DOHH2 (cell line): ENCODE measurements around the gene WDFY4.

Experiments used
- H3F3A ChIP-seq: fragments of 200-600 bp; sonication (generic), shearing (Covaris generic); 2 replicates; pipeline ENCODE4 v1.6.0; 2016; ENCODE audit warnings: antibody characterized with exemption, mild to moderate bottlenecking; ENCODE audit not compliant: control insufficient read depth, insufficient read depth
- H3K27ac ChIP-seq: fragments of 200-600 bp; sonication (generic); 2 replicates; pipeline ENCODE4 v1.5.1; 2014; ENCODE audit warnings: low read depth, mild to moderate bottlenecking, low read length, moderate library complexity
- H3K27me3 ChIP-seq: fragments of 200-600 bp; sonication (generic); 2 replicates; pipeline ENCODE4 v1.6.1; 2014; ENCODE audit warnings: mild to moderate bottlenecking, low read length, mixed read lengths; ENCODE audit not compliant: control insufficient read depth
- H3K36me3 ChIP-seq: fragments of 200-600 bp; sonication (generic); 2 replicates; pipeline ENCODE4 v1.6.1; 2014; ENCODE audit warnings: mild to moderate bottlenecking, low read length, moderate library complexity, mixed read lengths; ENCODE audit not compliant: control insufficient read depth
- H3K4me1 ChIP-seq: fragments of 200-600 bp; sonication (generic); 2 replicates; pipeline ENCODE4 v1.6.1; 2014; ENCODE audit warnings: mild to moderate bottlenecking, low read length, mixed read lengths; ENCODE audit not compliant: control insufficient read depth
- H3K4me2 ChIP-seq: fragments of 200-600 bp; sonication (generic); 2 replicates; pipeline ENCODE4 v1.6.0; 2014; ENCODE audit warnings: mild to moderate bottlenecking, low read length, moderate library complexity
- H3K4me3 ChIP-seq: fragments of 200-600 bp; sonication (generic); 2 replicates; pipeline ENCODE4 v1.5.1; 2014; ENCODE audit warnings: mild to moderate bottlenecking, low read length, mixed read lengths
- H3K79me2 ChIP-seq: fragments of 200-600 bp; sonication (generic); 2 replicates; pipeline ENCODE4 v1.6.1; 2014; ENCODE audit warnings: mild to moderate bottlenecking, low read length, mixed read lengths; ENCODE audit not compliant: control insufficient read depth
- H3K9me2 ChIP-seq: fragments of 200-600 bp; sonication (generic); replicated peaks from 2 replicates; pipeline ENCODE4 v1.6.1; 2014; ENCODE audit warnings: mild to moderate bottlenecking, low read length, mixed read lengths; ENCODE audit not compliant: control insufficient read depth
- H3K9me3 ChIP-seq: fragments of 200-600 bp; sonication (generic); 2 replicates; pipeline ENCODE4 v1.6.1; 2014; ENCODE audit warnings: antibody characterized with exemption, low read length, mixed read lengths; ENCODE audit not compliant: control insufficient read depth, insufficient read depth
- H4K20me1 ChIP-seq: fragments of 200-600 bp; sonication (generic); 2 replicates; pipeline ENCODE4 v1.6.0; 2014; ENCODE audit warnings: low read depth, mild to moderate bottlenecking, antibody characterized with exemption, low read length, moderate library complexity; ENCODE audit not compliant: control insufficient read depth, insufficient read depth
- EZH2phosphoT487 ChIP-seq: fragments of 200-600 bp; sonication (generic); IDR thresholded peaks from 2 replicates; pipeline ENCODE4 v1.6.1; 2017; ENCODE audit warnings: borderline replicate concordance, mild to moderate bottlenecking, antibody characterized with exemption, low read length, moderate library complexity, mixed read lengths
- TF ChIP-seq, protein P1 (sequence below): fragments of 200-600 bp; sonication (generic); IDR thresholded peaks from one replicate; pipeline ENCODE4 v1.5.1; 2014; ENCODE audit warnings: antibody characterized with exemption, mild to moderate bottlenecking, low read depth, low read length; ENCODE audit not compliant: poor library complexity, severe bottlenecking

Gene WDFY4

DNA sequence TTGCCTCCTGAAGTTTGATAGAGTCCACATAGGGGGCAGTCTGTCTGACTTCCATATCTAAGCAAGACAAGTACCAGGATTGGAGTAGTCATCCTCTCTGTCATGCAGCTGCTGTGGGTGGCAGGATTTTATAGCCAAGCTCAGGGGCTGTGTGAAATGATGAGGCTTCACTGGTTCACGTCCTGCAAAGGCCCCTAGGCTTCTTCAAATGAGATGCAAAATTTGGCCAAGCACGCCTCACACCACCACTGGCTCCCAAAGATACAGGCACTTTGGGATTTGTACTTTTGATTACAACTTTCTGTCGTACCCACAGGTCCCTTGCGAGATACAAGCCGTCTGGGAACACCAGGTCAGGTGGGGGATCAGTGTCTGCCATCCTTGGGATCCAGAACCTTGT, 67.1 kb downstream of the WDFY4 start:
- no peak overlapping the region for H3K4me2 ChIP-seq
- H3K27me3 ChIP-seq, result no peaks in the 10 kb centered on the region
- H3K36me3 ChIP-seq, result peaks cover 46% of the 10 kb centered on the region
- H3K27ac ChIP-seq, result no peak overlapping the region
- H3K9me2 ChIP-seq, result no peaks in the 10 kb centered on the region
- no peaks in the 10 kb centered on the region for H3K9me3 ChIP-seq
- peaks cover 9% of the 10 kb centered on the region for H3K4me1 ChIP-seq
- peaks cover 12% of the 10 kb centered on the region for H3K79me2 ChIP-seq
- H4K20me1 ChIP-seq, result no peaks in the 10 kb centered on the region
- TF ChIP-seq, protein P1, sequence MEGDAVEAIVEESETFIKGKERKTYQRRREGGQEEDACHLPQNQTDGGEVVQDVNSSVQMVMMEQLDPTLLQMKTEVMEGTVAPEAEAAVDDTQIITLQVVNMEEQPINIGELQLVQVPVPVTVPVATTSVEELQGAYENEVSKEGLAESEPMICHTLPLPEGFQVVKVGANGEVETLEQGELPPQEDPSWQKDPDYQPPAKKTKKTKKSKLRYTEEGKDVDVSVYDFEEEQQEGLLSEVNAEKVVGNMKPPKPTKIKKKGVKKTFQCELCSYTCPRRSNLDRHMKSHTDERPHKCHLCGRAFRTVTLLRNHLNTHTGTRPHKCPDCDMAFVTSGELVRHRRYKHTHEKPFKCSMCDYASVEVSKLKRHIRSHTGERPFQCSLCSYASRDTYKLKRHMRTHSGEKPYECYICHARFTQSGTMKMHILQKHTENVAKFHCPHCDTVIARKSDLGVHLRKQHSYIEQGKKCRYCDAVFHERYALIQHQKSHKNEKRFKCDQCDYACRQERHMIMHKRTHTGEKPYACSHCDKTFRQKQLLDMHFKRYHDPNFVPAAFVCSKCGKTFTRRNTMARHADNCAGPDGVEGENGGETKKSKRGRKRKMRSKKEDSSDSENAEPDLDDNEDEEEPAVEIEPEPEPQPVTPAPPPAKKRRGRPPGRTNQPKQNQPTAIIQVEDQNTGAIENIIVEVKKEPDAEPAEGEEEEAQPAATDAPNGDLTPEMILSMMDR, result no peak
- no peak for TF ChIP-seq EZH2phosphoT487
- no peaks in the 10 kb centered on the region for H3F3A ChIP-seq
- no peak overlapping the region for H3K4me3 ChIP-seq

DNA sequence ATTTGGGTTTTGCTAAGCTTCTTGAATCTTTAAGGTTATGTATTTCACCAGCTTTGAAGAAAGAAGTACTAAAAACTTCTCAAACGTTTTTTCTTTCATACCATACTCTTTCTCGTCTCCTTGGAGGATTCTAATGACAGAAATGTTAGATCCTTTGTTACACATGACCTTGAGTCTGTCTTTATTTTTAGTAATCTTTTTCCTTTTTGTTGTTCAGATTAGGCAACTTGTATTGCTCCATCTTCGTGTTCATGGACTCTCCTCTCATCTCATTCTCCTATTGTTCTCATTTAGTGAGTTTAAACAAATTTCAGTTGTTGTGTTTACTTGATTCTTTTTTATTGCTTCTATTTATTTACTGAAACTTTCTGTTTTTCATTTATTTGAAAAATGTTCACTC, 73.7 kb downstream of the WDFY4 start:
- H3F3A ChIP-seq, result no peaks in the 10 kb centered on the region
- no peak for TF ChIP-seq EZH2phosphoT487
- TF ChIP-seq, protein P1, result no peak
- no peaks in the 10 kb centered on the region for H4K20me1 ChIP-seq
- H3K79me2 ChIP-seq, result peaks cover 34% of the 10 kb centered on the region
- H3K4me1 ChIP-seq, result peaks cover 12% of the 10 kb centered on the region
- no peak overlapping the region for H3K4me3 ChIP-seq
- H3K9me2 ChIP-seq, result no peaks in the 10 kb centered on the region
- no peaks in the 10 kb centered on the region for H3K9me3 ChIP-seq
- no peaks in the 10 kb centered on the region for H3K27me3 ChIP-seq
- no peak overlapping the region for H3K4me2 ChIP-seq
- no peak overlapping the region for H3K27ac ChIP-seq
- peaks cover 57% of the 10 kb centered on the region for H3K36me3 ChIP-seq

DNA sequence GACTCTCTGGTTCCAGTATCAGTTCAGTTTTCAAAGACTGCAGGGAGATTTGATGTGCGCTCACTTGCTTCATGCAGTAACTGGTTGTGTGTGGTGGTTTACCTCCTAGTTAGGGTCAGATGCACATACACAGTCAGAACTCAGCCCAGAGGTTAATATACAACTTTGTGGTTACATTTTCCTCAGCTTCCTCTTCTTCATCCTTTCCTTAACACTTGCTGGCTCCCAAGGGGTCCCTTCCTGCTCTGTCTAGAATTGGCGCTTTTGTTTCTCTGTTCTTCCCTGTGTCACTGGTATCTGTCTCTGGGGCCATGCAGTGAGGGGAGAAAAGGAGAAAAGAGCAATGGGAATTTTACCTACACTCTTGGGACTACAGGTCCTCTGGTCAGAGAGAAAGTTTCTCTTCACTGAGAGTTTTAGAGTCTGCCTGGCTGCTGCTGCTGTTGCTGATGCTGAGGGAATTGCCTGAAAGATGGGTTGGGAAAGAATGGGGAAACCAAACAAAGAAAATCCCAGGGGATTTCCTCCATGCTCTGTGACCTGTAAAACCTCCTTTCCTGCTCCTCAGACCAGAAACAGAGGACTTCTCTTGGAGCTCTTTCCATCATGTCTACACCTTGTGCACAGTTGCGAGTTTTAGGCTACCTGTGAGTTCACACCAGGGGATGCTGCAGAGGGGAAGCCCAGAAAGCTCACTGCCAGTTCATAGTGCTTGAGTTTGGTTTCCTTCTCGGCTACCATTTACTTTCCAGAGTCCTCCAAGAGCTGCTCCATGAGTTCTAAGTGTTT, 74.6 kb downstream of the WDFY4 start:
- no peaks in the 10 kb centered on the region for H3K9me3 ChIP-seq
- H3K4me3 ChIP-seq, result no peak overlapping the region
- H3K79me2 ChIP-seq, result peaks cover 34% of the 10 kb centered on the region
- H3K4me1 ChIP-seq, result peaks cover 12% of the 10 kb centered on the region
- H4K20me1 ChIP-seq, result no peaks in the 10 kb centered on the region
- H3K4me2 ChIP-seq, result no peak overlapping the region
- H3K9me2 ChIP-seq, result no peaks in the 10 kb centered on the region
- H3K27me3 ChIP-seq, result no peaks in the 10 kb centered on the region
- TF ChIP-seq, protein P1, result no peak
- no peak for TF ChIP-seq EZH2phosphoT487
- no peak overlapping the region for H3K27ac ChIP-seq
- peaks cover 66% of the 10 kb centered on the region for H3K36me3 ChIP-seq
- no peaks in the 10 kb centered on the region for H3F3A ChIP-seq
